NOMO-1 (cell line): Measurements from ENCODE around the gene CAPN9.

ENCODE experiments used
- DNase-seq, 2 experiments: peaks; one replicate each; lab custom pipeline; 2025; ENCODE audit not compliant: unreplicated experiment in 2 of 2; lab: John Stamatoyannopoulos, UW

The CAPN9 gene

DNA sequence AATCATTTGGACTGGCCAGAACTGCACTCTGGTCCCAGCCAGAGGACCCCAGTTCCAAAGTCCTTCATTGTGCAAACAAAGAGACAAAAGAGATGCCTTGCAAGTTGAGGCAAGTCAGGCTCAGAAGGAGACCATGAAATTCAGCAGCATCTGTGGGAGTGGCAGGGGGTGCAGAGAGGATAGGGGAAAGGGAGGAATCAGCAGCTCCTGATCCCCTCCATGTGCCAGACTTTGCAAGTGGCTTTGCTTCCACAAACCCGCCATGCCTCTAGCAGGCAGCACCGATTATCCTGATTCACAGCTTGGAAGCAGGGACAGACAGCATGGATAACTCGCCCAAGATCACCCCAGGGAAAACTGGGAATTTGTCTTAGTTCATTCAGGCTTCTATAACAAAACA lies 2.1 kb upstream of the CAPN9 start:
- DNase-seq = no peak

DNA sequence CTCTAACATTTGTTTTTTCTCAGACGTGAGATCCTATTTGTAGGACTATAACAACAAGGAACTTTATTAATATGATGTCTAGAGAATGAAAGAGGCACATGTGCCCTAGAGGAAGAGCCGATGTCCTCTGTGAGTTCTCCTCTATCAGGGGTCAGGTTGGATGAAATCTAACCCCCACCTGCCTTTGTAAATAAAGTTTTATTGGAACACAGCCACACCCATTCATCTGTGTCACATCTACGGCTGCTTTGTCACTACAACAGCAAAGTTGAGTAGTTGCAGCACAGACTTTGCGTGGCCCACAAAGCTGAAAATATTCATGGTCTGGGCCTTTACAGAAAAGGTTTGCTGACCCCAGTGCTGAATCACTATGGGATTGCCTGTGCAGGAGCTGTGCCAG lies 571 bp upstream of the CAPN9 start:
- no peak for DNase-seq

GRCh38 chr1:230747890-230748800 lies 957 bp downstream of the CAPN9 start:
- no peak for DNase-seq

DNA sequence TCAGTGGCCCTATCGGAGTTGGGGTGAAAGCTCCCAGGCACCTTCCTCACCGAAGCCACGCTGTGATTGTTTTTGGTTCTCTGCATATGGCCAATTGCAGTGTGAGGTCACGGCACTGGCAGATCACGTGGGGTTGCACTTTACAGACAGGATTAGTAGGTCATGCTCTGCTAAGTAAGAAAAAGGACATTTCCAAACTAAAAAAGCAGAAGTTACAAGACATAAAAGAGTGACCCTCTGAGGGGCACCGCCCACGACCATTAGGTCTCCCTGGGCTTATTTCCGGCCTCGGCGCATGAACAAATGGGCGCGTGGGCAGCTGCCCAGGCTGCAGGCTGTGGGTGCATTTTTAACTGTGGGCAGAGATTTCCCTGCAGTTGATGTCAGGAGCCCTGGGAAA lies 2.0 kb downstream of the CAPN9 start:
- DNase-seq = peak; percentile 13 to 64

- no peak for DNase-seq
These were observed 2.4 kb downstream of the CAPN9 start for GRCh38 chr1:230749635-230750034.

DNA sequence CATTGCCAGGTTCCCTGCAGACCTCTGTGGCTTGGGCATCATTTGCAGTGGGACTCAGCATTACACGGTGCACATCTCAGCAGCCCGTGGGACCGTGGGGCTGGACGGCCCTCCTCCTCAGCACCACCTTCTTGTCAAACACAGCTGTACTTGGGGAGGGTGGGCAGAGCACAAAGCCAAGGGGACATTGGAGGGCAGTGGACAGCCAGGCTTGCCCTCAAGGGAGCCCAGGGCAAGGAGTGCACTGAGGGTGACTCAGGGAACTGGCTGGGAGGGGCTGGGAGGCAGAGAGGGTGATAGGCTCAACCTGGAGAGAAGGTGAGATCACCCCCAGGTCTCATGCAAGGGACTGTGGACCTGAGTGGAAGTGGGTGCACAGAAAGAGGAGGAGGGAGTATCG lies 3.4 kb downstream of the CAPN9 start:
- no peak for DNase-seq

DNA sequence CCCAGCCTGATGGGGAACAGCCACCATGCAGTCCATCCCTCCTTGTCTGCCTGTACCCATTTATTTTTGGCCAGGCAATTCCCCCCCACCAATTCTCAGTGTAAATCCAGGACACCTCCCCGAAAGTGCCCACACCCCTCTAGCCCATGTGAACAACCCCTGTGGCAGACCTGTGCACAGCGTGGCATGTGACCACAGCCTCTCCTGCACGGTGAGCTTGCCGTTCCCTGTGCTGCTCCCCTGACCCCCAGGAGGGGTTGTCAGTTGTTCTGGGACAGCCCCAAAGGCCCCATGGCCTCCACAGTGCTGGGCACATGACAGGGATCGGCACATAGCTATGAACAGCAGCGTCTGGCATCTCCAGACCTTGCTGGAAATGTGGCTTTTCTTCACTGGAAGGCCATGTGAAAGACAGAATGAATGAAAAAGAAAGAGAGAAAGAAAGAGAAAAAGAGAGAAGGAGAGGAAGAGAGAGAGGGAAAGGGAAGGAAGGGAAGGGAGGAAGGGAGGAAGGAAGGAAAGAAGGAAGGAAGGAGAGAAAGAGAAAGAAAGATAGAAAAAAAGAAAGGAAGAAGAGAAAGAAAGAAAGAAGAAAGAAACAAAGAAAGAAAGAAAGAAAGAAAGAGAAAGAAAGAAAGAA lies 3.9 kb downstream of the CAPN9 start:
- DNase-seq = no peak

DNA sequence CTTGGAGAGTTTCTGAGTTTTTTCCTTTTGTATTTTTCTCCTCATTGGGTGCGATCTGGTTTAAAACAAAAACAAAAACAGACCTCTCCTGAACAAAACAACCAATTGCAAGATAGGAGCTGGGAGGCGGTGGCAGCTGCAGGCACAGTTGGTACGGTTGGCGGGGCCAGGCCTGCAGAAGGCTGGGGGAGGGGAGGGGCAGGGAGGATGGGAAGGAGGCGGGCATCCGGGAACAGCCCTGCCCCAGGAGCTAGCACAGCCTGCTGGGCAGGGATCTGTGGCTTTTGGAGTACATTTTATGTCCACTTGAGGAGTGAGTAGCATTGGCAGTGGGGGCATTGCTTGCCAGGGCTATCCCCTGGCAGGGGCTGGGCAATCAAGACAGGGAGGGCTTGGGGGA lies 5.2 kb downstream of the CAPN9 start:
- DNase-seq = no peak

DNA sequence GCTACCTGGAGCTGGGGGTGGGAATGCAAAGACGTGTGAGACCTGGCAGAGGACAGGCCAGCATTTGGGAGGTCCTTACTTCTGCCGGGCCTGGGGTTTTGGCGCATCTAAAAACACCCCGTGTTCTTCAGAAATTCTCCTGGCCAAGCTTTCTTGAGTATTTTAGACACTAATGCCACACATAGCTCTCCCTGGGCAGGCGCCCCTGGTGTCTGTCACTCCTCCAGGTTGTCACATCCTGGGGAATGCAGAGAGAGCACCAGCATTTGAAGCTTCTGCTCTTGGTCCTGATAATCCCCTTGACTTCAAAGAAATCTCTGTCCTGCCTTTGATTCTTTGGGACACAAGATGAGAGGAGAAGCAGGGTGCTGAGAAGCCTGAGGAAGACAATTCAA lies 6.0 kb downstream of the CAPN9 start:
- DNase-seq = no peak

- DNase-seq = peak; percentile 4 to 22
These were observed 6.5 kb downstream of the CAPN9 start for GRCh38 chr1:230753586-230754251.

DNA sequence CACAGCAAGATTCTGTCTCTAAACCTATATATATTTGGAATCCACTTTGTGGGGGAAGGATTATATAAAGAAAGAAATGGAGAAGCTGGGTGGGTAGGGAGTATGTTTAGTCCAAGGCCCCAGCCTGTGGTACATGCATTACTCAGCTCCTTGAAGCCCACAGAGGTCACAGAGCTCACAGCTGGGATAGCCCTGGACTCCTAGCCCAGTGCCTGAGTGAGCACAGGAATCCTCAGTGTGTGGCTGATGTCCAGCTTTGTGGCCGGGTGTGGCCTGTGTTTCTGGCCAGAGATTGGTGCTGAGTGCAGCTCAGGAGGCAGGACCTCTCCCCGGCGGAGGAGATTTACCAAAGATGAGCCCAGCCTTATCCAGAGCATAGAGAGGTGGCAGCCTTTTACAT lies 7.6 kb downstream of the CAPN9 start:
- DNase-seq = no peak

DNA sequence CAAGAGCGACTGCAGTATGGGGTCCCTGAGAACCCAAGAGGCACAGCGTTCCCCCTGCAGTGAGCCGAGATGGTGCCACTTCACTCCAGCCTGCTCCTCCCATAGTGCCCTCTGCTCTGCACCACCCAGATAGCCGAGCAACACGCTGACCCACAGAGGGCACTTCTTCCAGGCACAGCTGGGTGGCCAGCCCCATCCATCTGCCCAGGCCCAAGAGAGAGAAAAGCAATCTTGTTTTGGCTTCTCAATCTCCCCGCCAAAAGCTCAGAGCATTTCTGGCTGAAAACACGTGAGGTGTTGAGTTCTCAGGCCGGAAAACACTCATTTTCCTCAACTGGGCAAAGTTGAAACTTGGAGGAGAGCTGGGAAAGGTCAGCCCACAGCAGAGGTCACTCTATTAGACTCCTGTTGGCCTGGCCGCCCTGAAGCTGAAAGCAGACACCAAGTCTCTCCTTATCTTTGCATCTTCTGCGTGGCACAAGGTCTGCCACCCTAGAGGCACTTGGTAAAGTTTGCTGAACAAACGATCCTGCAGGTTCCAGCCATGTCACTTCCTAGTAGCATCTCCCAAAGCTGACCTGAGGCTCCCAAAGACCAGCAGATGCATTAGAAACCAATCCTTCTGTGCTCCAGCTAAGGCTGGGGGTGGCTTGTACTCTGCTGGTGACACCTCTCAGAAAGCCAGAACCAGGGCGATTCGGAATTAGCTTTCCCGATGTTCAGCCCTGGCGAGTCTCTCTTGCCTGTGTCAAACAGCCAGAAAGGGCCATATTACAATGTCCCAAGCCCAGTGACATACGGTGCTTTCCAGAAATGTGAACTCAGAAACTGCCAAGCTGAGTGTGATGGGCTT lies 10.9 kb downstream of the CAPN9 start:
- DNase-seq = no peak

DNA sequence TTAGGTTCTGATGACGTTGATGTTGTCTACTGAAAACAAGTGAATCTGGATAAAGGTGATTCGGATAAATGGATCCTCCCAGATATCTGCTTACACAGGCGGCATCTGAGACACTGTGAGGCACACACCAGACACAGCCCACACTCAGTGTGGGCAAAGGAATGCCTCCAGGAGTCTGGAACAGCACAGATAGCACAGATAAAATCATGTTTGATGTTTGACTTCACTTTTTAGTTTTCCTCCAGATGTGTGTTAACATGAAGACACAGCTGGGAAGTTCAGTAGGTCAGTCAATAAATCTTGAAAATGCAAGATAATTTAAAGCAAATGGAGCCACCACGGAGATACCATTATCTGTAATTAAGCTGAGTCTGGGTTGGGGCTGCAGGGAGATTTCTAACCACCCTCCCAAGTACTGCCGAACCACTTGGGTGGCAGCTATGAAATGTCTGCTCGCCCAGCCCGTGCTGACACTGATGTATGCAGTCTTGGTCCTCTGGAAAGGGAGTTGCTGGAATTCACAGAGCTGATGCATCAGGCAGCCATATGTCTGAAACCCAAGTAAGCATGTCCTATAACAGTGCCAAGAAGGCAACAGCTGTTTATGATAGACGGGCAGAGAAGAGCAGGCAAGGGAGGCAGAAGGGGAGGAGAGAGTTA lies 11.7 kb downstream of the CAPN9 start:
- DNase-seq = no peak

GRCh38 chr1:230759369-230760065 lies 12.3 kb downstream of the CAPN9 start:
- DNase-seq = no peak

GRCh38 chr1:230760360-230760827 lies 13.2 kb downstream of the CAPN9 start:
- no peak for DNase-seq

DNA sequence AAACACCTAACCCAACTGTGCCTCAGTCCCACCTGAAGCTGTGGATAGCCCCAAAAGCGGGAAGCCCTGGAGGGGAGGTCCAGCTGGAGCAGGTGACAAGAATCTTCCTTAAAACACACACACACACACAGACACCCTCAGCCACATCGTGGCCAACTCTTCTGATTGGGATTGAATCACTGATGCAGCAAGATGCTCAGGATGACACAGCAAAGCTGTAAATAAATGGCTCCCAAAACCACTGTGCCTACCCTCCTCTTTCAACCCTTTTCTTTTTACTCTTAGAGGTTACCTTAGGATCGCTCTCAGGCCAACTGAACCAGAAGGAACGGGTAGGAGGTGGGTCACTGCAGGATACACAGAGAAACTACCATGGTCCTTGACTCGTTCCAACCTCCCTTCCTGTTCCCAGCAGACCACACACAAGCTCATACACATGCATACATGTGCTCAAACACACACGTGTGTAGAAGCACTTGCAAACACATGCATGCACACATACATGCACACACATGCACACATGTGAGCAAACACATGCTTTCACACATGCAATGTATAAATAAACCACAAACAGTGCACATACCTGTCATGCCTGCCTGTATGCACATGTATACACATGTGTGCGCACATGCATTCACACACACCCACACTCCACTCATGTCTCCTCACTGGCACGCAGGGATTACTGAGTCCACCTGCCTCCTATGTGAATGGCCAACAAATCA lies 14.4 kb downstream of the CAPN9 start:
- no peak for DNase-seq

DNA sequence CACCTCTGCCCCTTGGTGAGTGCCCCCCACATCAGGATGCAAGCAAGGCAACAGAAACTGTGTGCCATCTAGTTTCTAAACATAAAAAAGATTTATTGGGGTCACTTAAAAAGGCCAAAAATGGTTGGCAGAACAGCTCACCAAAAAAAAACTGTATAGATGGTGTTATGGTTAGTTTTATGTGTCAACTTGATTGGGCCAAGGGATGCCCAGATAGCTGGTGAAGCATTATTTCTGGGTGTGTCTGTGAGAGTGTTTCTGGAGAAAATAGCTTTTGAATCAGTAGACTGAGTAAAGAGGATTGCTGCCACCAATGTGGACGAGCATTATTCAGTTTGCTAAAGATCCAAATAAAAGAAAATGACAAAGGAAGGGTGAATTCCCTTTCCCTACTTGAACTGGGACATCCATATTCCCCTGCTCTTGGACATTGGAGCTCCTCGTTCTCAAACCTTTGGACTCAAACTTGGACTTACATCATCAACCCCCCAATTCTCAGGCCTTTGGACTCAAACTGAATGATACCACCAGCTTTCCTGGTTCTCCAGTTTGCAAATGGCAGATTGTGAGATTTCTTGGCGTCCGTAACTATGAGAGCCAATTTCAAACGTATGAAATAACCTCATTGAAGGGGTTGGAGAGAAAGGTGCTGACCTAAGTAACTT lies 16.9 kb downstream of the CAPN9 start:
- DNase-seq = no peak

- DNase-seq = no peak
These were observed 19.1 kb downstream of the CAPN9 start for GRCh38 chr1:230766318-230766717.
